Thyroid gland (tissue), 4 donors: Measurements from ENCODE around the gene XBP1. TPM values are rescaled to one million over a fixed set of nuclear protein-coding genes. Genes with fewer than 3 reads are reported as not detected.

ENCODE experiments used
- DNase-seq, 2 donors: peaks; one replicate each; pipeline ENCODE4 v3.0.0-alpha.2; 2019
- H3K27ac ChIP-seq, 3 donors: fragments of 200-600 bp; sonication (generic); 1 replicate in 2 of 3; 2 replicates in 1 of 3; pipeline ENCODE4 v1.5.1; 2016 to 2019; ENCODE audit warnings: mild to moderate bottlenecking in 1 of 3, moderate library complexity in 1 of 3
- H3K27me3 ChIP-seq: fragments of 200-600 bp; sonication (generic); one replicate; pipeline ENCODE4 v1.5.1; 2019
- H3K36me3 ChIP-seq, 2 donors: fragments of 200-600 bp; sonication (generic); one replicate each; pipeline ENCODE4 v1.5.1; 2016 to 2019
- H3K4me1 ChIP-seq, 2 donors: fragments of 200-600 bp; sonication (generic); one replicate each; pipeline ENCODE4 v1.5.1; 2017 to 2019
- H3K4me3 ChIP-seq, 3 donors: fragments of 200-600 bp; sonication (generic); replicated peaks in 1 of 3; 1 replicate in 2 of 3; 2 replicates in 1 of 3; pipeline ENCODE4 v1.5.1; 2016; ENCODE audit warnings: mild to moderate bottlenecking in 1 of 3
- H3K9me3 ChIP-seq: fragments of 200-600 bp; sonication (generic); one replicate; pipeline ENCODE4 v1.5.1; 2017
- POLR2A ChIP-seq, 2 donors: fragments of 450-650 bp; IDR thresholded peaks; one replicate each; pipeline ENCODE4 v1.6.1; 2017; ENCODE audit warnings: antibody characterized with exemption in 2 of 2, mild to moderate bottlenecking in 2 of 2, moderate library complexity in 1 of 2
- WGBS, 2 donors: methylation state at CpG; one replicate each; pipeline ENCODE4 v1.1.5; 2017; 5-methylcytosine and 5-hydroxymethylcytosine counted together
- intact Hi-C: fragments of 100-400 bp; cut with DNase I; formaldehyde crosslinking; loops from one replicate; pipeline ENCODE4 v1.15.1; 2023
- total RNA-seq, 4 donors: library from RNA; depleted of rRNA; stranded (reverse); fragments of >200 nt; gene quantifications; one replicate each; pipeline ENCODE4 v1.2.3, GENCODE V29; 2016
- TF ChIP-seq, protein P1 (sequence below), 6 experiments: fragments of 200-600 bp in 3 of 6; fragments of 450-650 bp in 3 of 6; sonication (generic) in 3 of 6; IDR thresholded peaks; one replicate each; pipeline ENCODE4 v1.5.1; 2016 to 2019; ENCODE audit warnings: antibody characterized with exemption in 6 of 6, mild to moderate bottlenecking in 2 of 6, inconsistent platforms in 1 of 6, moderate library complexity in 1 of 6

Gene XBP1
- total RNA-seq, 4 donors from 2014 or later, result 301 to 513 (median 421) TPM

DNA sequence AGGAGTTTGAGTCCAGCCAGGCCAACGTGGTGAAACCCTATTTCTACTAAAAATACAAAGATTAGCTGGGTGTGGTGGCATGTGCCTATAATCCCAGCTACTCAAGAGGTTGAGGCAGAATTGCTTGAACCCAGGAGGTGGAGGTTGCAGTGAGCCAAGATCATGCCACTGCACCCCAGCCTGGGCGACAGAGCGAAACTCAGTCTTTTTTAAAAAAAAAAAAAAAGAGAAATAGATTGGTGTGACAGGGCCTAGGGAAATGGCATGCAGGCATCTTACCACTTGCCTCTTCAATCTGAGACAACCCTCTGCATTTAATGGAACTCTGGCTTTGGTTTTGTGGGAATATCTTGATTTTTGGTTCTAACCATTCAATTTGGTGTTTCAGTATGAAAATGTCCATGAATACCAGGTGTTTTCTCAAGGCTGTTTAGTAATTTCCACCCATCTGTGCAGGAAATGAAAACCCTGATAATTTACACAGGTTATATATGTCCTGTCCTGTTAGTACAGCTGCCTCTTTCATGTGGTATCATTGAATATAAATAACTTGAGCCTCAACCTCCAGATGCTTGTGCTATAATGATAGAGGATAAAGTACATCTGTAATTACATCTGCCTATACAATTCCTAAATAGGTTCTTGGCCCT is 8.4 kb downstream of the XBP1 start:
- 69 to 71% methylated on average over 3 of the region's 3 CpGs for WGBS, 2 donors
- peaks cover 34 to 35% of the 10 kb centered on the region in 2 donors for H3K36me3 ChIP-seq
- intact Hi-C loops, result no loop called here
- H3K4me3 ChIP-seq, result no peak overlapping the region
- H3K4me1 ChIP-seq, result peaks cover 28 to 29% of the 10 kb centered on the region in 2 donors
- no peak for TF ChIP-seq POLR2A (IDR thresholded peaks at IDR 0.05)
- TF ChIP-seq, protein P1, sequence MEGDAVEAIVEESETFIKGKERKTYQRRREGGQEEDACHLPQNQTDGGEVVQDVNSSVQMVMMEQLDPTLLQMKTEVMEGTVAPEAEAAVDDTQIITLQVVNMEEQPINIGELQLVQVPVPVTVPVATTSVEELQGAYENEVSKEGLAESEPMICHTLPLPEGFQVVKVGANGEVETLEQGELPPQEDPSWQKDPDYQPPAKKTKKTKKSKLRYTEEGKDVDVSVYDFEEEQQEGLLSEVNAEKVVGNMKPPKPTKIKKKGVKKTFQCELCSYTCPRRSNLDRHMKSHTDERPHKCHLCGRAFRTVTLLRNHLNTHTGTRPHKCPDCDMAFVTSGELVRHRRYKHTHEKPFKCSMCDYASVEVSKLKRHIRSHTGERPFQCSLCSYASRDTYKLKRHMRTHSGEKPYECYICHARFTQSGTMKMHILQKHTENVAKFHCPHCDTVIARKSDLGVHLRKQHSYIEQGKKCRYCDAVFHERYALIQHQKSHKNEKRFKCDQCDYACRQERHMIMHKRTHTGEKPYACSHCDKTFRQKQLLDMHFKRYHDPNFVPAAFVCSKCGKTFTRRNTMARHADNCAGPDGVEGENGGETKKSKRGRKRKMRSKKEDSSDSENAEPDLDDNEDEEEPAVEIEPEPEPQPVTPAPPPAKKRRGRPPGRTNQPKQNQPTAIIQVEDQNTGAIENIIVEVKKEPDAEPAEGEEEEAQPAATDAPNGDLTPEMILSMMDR (IDR thresholded peaks at IDR 0.05), result no peak
- DNase-seq, result no peak
- no peaks in the 10 kb centered on the region for H3K9me3 ChIP-seq
- H3K27ac ChIP-seq, result peak overlapping the region in 1 of 3 donors; percentile 39
- H3K27me3 ChIP-seq, result no peaks in the 10 kb centered on the region

DNA sequence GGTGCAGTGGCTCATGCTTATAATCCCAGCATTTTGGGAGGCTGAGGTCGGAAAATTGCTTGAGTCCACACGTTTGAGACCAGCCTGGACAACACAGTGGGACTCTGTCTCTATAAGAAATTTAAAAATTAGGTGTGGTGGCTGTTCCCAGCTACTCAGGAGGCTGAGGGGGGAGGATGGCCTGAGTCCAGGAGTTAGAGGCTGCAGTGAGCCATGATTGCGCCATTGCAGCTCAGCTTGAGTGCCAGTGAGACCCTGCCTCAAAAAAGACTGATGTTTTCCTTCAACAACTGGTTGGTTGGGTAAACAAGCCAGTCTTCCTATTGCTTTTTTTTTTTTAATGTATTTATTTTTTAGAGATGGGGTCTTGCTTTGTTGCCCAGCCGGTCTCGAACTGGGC is 9.2 kb downstream of the XBP1 start:
- intact Hi-C loops, result no loop called here
- Histone ChIP-seq H3K36me3 (peaks cover 26 to 27% of the 10 kb centered on the region in 2 donors), H3K9me3 (no peaks in the 10 kb centered on the region), H3K4me1 (peaks cover 20 to 21% of the 10 kb centered on the region in 2 donors), H3K27me3 (no peaks in the 10 kb centered on the region), H3K4me3 (no peak overlapping the region), H3K27ac (no peak overlapping the region)
- TF ChIP-seq, protein P1 (IDR thresholded peaks at IDR 0.05), result no peak
- TF ChIP-seq POLR2A (IDR thresholded peaks at IDR 0.05), result no peak
- DNase-seq, result no peak
- WGBS, 2 donors, result 95 to 96% methylated on average over 5 of the region's 5 CpGs

DNA sequence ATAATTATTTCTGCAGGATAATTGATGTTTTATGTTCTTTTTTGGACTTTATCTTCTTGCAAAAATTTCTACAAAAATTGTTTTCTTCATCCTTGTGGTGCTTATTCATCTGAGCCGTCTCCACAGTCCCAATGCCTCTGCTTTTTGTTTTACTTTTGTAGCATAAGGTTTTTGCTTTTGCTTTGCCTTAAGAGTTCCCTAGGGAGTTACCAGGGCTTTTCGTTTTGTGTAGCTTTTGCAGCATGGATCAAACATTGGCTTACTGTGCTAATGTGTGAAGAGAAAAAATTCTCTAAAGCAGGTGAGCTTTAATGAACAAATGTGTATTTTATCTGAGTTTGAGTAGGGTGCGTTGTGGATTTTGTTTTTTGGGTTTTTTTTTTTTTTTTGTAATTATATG is 11.8 kb downstream of the XBP1 start:
- H3K27ac ChIP-seq, result no peak overlapping the region
- no peak for TF ChIP-seq POLR2A (IDR thresholded peaks at IDR 0.05)
- TF ChIP-seq, protein P1 (IDR thresholded peaks at IDR 0.05), result no peak
- whole genome bisulfite sequencing, 2 donors, result 69 to 78% methylated on average over 3 of the region's 3 CpGs
- H3K9me3 ChIP-seq, result no peaks in the 10 kb centered on the region
- peaks cover 12 to 17% of the 10 kb centered on the region in 2 donors for H3K4me1 ChIP-seq
- DNase-seq, result no peak
- H3K4me3 ChIP-seq, result no peak overlapping the region
- intact Hi-C loops, result no loop called here
- H3K27me3 ChIP-seq, result no peaks in the 10 kb centered on the region
- H3K36me3 ChIP-seq, result peaks cover 11 to 17% of the 10 kb centered on the region in 2 donors

DNA sequence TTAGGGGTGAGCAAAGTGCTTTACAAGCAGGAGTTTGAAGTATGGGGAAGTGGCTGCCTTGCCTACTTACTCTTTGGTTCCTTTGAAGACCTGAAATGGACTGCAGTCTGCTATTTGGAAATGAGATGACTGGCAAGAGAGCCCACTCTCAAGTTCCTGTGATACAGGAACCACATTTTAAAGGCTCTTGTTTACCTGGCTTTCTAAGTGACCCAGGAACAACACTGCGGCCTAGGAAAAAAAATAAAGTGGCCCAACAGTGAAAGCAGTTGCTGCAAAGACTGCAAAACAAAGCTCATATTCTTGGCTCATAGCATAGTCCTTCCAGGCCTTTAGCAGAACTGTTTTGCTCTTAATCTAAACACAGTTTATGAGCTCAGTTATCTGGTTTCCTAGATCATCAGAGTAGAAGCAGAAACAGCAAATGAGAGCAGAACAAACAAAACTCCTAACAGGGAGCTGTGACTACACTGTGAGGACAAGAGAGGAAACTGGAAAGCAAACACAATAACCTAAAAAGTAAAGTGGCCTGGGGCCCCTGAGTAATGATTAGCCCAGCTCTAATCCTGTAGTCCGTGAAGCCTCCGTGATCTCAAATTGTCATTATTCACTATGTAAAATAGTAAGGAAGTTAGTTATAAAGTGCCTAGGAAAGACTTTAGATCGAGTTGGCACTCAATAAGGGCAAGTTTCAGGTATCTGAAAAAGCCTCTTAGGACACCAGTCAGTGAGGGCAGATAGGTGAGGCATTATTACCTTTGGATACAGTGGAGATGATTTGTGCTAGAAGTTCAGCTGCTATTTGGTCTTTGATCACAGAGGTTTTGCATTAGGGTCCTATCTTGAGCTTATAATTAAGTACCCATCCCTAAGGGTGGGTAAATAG is 16.3 kb downstream of the XBP1 start:
- intact Hi-C loops, result no loop called here
- H3K27me3 ChIP-seq, result no peaks in the 10 kb centered on the region
- H3K4me1 ChIP-seq, result peaks cover 24 to 43% of the 10 kb centered on the region in 2 donors
- H3K9me3 ChIP-seq, result no peaks in the 10 kb centered on the region
- peak overlapping the region; percentile 56 to 81 (median 66) for H3K27ac ChIP-seq
- peak; percentile 34 to 45 for DNase-seq
- H3K4me3 ChIP-seq, result no peak overlapping the region
- 43 to 45% methylated on average over 4 of the region's 4 CpGs for whole genome bisulfite sequencing, 2 donors
- peaks cover 14 to 16% of the 10 kb centered on the region in 2 donors for H3K36me3 ChIP-seq
- no peak for TF ChIP-seq POLR2A (IDR thresholded peaks at IDR 0.05)
- TF ChIP-seq, protein P1 (IDR thresholded peaks at IDR 0.05), result no peak

DNA sequence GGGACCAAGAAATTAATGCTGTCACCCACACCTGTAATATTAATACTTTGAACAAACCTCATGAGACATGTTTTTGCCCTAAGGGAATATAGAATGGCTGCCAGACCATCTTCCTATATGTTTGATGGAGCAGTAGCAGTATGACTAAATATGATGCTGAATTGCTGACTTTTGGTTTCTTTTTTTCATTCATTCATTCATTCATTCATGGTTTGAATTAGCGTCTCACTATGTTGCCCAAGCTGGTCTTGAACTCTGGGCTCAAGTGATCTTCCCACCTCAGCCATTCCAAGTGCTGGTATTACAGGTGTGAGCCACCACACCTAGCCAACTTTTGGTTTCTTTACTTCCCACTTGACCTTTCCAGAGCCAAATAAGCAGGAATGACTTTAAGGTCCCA is 20.1 kb downstream of the XBP1 start:
- Histone ChIP-seq H3K4me3 (no peak overlapping the region), H3K36me3 (peaks cover 7 to 15% of the 10 kb centered on the region in 2 donors), H3K9me3 (no peaks in the 10 kb centered on the region), H3K27me3 (no peaks in the 10 kb centered on the region), H3K27ac (peak overlapping the region in 2 of 3 donors; percentile 33 to 43), H3K4me1 (peaks cover 28 to 48% of the 10 kb centered on the region in 2 donors)
- no peak for DNase-seq
- intact Hi-C loops, result no loop called here
- 90 to 94% methylated on average over 1 of the region's 1 CpG for WGBS, 2 donors
- TF ChIP-seq, protein P1 (IDR thresholded peaks at IDR 0.05), result no peak
- no peak for TF ChIP-seq POLR2A (IDR thresholded peaks at IDR 0.05)
